Measurements from ENCODE around the gene TYRP1.

The TYRP1 gene

DNA sequence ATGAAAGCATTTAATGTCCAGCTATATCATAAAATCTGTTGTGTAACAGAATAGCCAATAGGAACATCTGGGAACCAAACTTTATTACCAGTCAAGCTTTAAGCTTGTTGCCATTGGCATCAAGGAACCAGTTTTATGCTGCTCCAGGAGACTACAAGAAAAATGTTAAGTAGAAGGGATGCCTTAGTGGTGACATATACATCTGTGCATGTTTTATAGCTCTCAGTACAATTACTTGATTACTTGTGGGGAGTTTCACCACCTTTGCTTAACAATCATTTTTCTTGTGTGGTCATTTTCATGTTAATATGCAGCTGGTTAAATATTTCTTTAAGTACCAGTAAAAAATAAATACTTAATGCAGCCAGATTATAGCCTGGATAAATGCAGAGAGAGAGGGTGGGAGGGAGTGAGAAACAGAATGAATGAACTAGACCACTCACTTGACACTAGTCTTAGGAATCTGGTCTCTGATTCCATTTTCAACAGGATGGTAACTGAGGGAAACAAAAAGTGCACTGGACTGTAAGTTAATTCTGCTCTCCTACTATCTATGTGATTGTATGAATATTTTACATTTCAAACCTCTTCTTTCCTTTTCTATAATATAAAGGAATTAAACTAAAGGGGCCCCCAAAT is 45.9 kb downstream of the TYRP1 start:
- DNase-seq, result peak; percentile 66

DNA sequence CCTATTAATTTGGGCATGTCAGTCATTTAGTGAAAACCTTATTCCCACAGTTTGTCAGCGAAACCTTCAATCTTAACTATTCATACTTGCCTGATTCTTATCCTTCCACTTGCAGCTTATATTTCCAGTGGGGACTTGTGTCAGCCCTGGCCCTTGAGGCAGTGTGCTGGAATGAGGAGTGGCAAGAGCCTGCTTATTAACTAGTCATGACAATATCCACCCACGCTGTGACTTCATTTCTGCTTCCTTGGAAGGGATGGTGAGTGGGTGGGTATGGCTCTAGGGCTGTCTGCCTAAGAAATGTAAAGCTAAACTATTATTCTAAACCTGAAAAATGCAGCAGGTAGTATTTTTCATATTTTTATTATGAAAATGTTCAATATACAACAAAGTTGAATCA is 47.7 kb downstream of the TYRP1 start:
- DNase-seq, result no peak

DNA sequence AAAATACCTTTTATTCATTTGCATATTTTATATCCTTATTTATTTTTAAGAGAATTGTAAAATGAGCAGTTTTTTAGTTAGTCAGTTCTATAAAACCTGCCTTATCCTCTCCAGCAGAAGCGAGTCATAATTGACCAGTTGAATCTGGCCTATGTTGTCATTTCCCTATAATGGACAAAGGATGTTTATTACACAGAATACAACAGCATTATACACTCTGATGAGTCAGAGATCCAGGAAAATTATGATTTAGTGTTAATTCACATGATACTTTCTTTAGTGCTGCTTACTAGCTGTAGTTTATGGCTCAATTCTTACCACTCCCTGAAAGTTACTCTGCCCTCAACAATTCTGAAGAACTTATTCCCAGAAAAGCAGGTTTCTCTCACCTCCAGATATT is 54.8 kb downstream of the TYRP1 start:
- peak; percentile 48 for DNase-seq

DNA sequence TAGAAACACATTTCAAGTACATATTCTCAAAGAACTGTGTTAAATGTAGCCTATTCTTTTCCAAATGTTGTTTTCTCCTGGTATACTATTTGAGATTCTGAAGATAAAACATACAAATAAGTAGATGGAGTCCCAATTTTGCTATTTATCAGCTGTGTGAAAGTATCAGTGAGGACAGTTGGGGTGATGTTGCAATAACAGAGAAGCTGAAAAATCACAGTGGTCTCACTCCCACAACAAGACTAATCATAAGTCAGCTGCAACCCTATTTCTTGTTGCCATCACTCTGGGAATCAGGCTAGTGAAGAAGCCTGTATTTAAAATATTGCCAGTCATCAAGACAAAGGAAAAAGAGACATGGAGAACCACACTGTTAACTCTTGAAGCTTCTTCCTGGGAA is 55.8 kb downstream of the TYRP1 start:
- DNase-seq, result no peak

DNA sequence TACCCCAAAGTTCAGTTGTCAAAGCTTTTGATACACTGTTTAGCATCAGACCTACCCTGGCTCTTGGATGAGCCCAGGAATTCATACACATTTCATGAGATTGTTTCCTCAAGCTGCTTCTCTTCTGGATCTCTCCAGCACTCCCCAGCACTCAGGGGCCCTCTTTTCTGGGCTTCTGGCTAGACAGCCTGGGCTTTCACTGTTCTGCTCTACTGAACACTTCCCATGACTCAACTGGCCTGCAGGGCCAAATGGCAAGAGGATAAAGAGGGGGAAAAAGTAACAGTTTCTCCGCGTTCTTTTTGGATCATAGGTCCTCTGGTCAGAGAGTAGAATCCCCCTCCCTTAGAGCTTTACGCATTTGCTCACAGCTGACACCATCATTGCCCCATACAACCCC is 60.7 kb downstream of the TYRP1 start:
- no peak for DNase-seq

DNA sequence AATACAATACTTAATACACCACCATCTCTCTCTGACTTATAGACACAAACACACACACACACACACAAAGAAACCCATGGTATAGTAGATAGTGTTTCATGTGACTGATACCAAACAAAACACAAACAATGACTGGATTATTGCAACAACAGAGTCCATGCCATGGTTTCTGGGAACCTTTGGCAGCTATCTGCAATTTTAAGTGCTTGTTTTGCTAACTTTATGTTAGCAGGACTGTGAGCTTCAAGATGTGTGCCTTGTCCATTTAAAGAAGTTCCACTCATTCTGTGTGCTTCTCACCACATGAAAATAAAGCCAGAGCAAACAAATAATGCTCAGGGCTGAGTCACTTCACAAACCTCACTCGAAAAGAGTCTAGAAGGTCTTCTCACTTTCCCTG is 66.6 kb downstream of the TYRP1 start:
- DNase-seq, result no peak

Measured in fibroblast of skin of abdomen (primary cell).